ENCODE data around the gene ARHGEF2.

The ARHGEF2 gene

DNA sequence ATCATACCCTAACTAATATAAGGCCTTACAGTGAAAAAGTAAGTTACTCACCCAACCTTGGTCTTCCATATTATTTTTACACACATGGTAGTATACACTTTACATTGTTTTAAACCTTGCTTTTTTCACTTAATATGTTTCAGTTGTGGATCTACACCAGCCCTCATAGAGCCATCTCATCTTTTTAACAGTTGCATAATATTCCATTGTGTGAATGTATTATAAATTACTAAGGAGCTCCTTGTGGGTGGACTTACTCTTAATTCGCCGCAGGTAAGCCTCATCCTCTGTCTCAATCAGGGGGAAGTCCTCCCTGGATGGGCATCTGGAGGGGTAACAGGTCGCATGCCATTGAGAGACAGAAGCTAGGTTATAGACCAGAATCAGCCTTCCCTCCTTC is 23.7 kb downstream of the ARHGEF2 start:
- Histone ChIP-seq H3K4me1 (ENCODE audit: control insufficient read depth in 1 of 2, insufficient read depth in 1 of 2, low read depth in 1 of 2, low read length in 1 of 2) (no peaks in the 10 kb centered on the region), H3K9me3 (peaks cover 12% of the 10 kb centered on the region), H3K36me3 (peaks cover 99% of the 10 kb centered on the region), H3K27me3 (no peaks in the 10 kb centered on the region), H3K4me3 (ENCODE audit: low read depth in 1 of 2, low read length in 1 of 2) (no peak overlapping the region), H3K27ac (peak overlapping the region; percentile 24)
- TF ChIP-seq, protein P1, sequence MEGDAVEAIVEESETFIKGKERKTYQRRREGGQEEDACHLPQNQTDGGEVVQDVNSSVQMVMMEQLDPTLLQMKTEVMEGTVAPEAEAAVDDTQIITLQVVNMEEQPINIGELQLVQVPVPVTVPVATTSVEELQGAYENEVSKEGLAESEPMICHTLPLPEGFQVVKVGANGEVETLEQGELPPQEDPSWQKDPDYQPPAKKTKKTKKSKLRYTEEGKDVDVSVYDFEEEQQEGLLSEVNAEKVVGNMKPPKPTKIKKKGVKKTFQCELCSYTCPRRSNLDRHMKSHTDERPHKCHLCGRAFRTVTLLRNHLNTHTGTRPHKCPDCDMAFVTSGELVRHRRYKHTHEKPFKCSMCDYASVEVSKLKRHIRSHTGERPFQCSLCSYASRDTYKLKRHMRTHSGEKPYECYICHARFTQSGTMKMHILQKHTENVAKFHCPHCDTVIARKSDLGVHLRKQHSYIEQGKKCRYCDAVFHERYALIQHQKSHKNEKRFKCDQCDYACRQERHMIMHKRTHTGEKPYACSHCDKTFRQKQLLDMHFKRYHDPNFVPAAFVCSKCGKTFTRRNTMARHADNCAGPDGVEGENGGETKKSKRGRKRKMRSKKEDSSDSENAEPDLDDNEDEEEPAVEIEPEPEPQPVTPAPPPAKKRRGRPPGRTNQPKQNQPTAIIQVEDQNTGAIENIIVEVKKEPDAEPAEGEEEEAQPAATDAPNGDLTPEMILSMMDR (IDR thresholded peaks at IDR 0.05), result no peak

- peak overlapping the region; percentile 37 for H3K27ac ChIP-seq
- H3K4me3 ChIP-seq (ENCODE audit: low read depth in 1 of 2, low read length in 1 of 2), result no peak overlapping the region
- H3K4me1 ChIP-seq (ENCODE audit: control insufficient read depth in 1 of 2, insufficient read depth in 1 of 2, low read depth in 1 of 2, low read length in 1 of 2), result no peaks in the 10 kb centered on the region
- TF ChIP-seq, protein P1 (IDR thresholded peaks at IDR 0.05), result no peak
- H3K27me3 ChIP-seq, result no peaks in the 10 kb centered on the region
- peaks cover 99% of the 10 kb centered on the region for H3K36me3 ChIP-seq
- peaks cover 12% of the 10 kb centered on the region for H3K9me3 ChIP-seq
Observed at GRCh38 chr1:155952505-155952890, 25.8 kb downstream of the ARHGEF2 start.

DNA sequence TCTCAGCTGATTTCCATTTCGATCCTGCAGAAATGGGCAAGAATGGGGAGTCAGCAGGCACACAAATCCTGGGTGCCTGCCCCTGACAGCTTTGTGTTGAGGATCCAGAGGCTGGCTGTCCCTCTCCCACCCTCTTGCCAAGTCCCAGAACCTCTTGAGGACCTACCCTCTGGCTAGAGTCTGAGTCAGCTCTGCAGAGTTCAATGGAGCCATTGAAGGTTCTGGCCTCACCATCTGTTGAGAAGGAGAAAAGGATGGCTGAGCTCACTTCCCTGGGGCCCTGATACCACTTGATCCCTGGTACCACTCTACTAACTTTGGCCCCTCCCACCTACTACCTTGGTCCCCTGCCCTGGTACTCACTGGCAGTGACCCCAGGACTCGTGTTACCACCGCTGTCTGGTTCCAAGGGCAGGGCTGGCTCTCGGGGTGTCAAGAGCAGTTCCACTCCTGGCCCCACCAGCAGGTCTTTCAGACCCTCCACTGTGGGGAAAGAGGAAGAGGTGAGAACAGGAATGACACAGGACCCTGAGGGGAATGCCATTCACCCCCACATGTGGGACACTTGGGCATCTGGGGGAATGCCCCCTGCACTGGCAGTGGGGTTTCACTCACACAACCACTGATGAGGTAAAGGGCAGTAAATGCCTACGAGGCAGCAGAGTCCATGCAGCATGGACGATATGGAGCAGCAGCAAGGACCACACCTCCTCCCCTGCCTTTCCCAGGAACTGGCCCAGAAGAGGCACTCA is 26.4 kb downstream of the ARHGEF2 start:
- H3K36me3 ChIP-seq, result peaks cover 99% of the 10 kb centered on the region
- H3K27me3 ChIP-seq, result no peaks in the 10 kb centered on the region
- H3K4me1 ChIP-seq (ENCODE audit: control insufficient read depth in 1 of 2, insufficient read depth in 1 of 2, low read depth in 1 of 2, low read length in 1 of 2), result peaks cover 2 to 3% of the 10 kb centered on the region in 2 experiments
- H3K27ac ChIP-seq, result peak overlapping the region; percentile 37
- H3K4me3 ChIP-seq (ENCODE audit: low read depth in 1 of 2, low read length in 1 of 2), result no peak overlapping the region
- TF ChIP-seq, protein P1 (IDR thresholded peaks at IDR 0.05), result no peak
- peaks cover 12% of the 10 kb centered on the region for H3K9me3 ChIP-seq

- Histone ChIP-seq H3K27me3 (no peaks in the 10 kb centered on the region), H3K4me3 (ENCODE audit: low read depth in 1 of 2, low read length in 1 of 2) (no peak overlapping the region), H3K36me3 (peaks cover 99% of the 10 kb centered on the region), H3K9me3 (peaks cover 12% of the 10 kb centered on the region), H3K27ac (peak overlapping the region; percentile 47), H3K4me1 (ENCODE audit: control insufficient read depth in 1 of 2, insufficient read depth in 1 of 2, low read depth in 1 of 2, low read length in 1 of 2) (peaks cover 13 to 14% of the 10 kb centered on the region in 2 experiments)
- TF ChIP-seq, protein P1 (IDR thresholded peaks at IDR 0.05), result no peak
Observed at GRCh38 chr1:155950829-155951228, 27.5 kb downstream of the ARHGEF2 start.

DNA sequence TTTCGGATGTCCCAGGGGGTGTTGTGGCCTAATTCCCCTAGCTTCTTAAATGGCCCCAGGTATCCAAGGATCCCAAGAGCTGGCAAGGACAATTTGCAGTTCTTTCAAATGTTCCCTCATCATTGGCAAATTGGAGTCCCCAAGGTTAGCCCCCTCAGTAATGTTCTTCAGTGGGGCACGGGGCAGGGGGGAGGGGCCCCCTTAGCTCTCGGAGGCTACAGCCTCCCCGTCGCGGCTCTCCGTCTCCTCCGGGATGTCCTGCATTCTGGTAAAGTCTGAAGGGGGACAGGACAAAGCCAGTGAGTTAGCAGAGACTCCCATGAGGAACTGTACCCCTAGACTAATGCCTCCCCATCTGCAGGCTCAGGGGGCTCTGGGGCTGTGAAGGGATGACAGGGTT is 30.6 kb downstream of the ARHGEF2 start:
- Histone ChIP-seq H3K27ac (peak overlapping the region; percentile 83), H3K9me3 (peaks cover 12% of the 10 kb centered on the region), H3K36me3 (peaks cover 82% of the 10 kb centered on the region)

More for the DNA sequence above, 30.6 kb downstream of the ARHGEF2 start:
- no peak overlapping the region for H3K4me3 ChIP-seq (ENCODE audit: low read depth in 1 of 2, low read length in 1 of 2)
- H3K27me3 ChIP-seq, result no peaks in the 10 kb centered on the region
- H3K4me1 ChIP-seq (ENCODE audit: control insufficient read depth in 1 of 2, insufficient read depth in 1 of 2, low read depth in 1 of 2, low read length in 1 of 2), result peaks cover 36% of the 10 kb centered on the region in 2 experiments
- TF ChIP-seq, protein P1 (IDR thresholded peaks at IDR 0.05), result no peak

All from neutrophil (primary cell).